Esophagus squamous epithelium (tissue), 4 donors: ENCODE measurements around the gene LDLRAD4.

ENCODE experiments used
- POLR2A ChIP-seq, 4 donors: fragments of 450-650 bp; IDR thresholded peaks; one replicate each; pipeline ENCODE4 v1.6.1; 2017; ENCODE audit warnings: antibody characterized with exemption in 4 of 4, mild to moderate bottlenecking in 4 of 4, moderate library complexity in 3 of 4
- TF ChIP-seq, protein P1 (sequence below), 6 experiments: fragments of 450-650 bp in 4 of 6; fragments of 200-600 bp in 2 of 6; sonication (generic) in 2 of 6; IDR thresholded peaks; one replicate each; pipeline ENCODE4 v1.5.1; 2016 to 2019; ENCODE audit warnings: antibody characterized with exemption in 6 of 6, mild to moderate bottlenecking in 4 of 6, moderate library complexity in 4 of 6

DNA sequence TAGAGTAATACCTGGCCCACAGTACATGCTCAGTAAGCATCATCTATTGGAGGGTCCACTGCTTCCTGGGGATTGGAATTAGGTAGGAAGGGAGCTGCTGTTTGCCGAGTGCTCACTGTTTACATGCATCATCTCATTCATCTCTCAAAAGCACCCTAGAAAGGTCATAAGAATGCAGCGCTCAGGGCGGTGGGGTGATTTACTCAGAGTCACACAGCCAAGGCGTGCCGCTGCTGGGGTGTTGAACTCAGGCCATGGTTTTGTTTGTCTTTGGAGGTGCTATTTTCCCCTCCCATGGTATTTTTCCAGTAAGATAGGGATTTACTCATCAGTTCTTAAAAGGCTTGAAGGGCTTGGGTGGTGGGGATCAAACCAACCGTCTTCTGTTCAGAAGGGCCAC is 227.5 kb downstream of the LDLRAD4 start:
- TF ChIP-seq, protein P1, sequence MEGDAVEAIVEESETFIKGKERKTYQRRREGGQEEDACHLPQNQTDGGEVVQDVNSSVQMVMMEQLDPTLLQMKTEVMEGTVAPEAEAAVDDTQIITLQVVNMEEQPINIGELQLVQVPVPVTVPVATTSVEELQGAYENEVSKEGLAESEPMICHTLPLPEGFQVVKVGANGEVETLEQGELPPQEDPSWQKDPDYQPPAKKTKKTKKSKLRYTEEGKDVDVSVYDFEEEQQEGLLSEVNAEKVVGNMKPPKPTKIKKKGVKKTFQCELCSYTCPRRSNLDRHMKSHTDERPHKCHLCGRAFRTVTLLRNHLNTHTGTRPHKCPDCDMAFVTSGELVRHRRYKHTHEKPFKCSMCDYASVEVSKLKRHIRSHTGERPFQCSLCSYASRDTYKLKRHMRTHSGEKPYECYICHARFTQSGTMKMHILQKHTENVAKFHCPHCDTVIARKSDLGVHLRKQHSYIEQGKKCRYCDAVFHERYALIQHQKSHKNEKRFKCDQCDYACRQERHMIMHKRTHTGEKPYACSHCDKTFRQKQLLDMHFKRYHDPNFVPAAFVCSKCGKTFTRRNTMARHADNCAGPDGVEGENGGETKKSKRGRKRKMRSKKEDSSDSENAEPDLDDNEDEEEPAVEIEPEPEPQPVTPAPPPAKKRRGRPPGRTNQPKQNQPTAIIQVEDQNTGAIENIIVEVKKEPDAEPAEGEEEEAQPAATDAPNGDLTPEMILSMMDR (IDR thresholded peaks at IDR 0.05) = no peak
- no peak for TF ChIP-seq POLR2A (IDR thresholded peaks at IDR 0.05)
